ENCODE measurements around the gene ATP6V1F.
A peak's percentile ranks its signal among the peaks of the same experiment; 100 is the strongest.

Gene ATP6V1F

GRCh38 chr7:128841171-128841690 lies 21.4 kb upstream of the ATP6V1F start:
- Mint-ChIP-seq H3K27me3 (ENCODE audit: low read depth) (no peaks in the 10 kb centered on the region), H3K36me3 (ENCODE audit: low read depth) (no peaks in the 10 kb centered on the region), H3K27ac (no peak overlapping the region), H3K9me3 (no peaks in the 10 kb centered on the region), H3K4me1 (ENCODE audit: low read depth) (peaks cover 2% of the 10 kb centered on the region), H3K4me3 (no peak overlapping the region)

- H3K36me3 Mint-ChIP-seq (ENCODE audit: low read depth), result no peaks in the 10 kb centered on the region
- no peaks in the 10 kb centered on the region for H3K9me3 Mint-ChIP-seq
- no peak overlapping the region for H3K4me3 Mint-ChIP-seq
- H3K27me3 Mint-ChIP-seq (ENCODE audit: low read depth), result no peaks in the 10 kb centered on the region
- peaks cover 2% of the 10 kb centered on the region for H3K4me1 Mint-ChIP-seq (ENCODE audit: low read depth)
- H3K27ac Mint-ChIP-seq, result peak overlapping the region; percentile 26
These were observed 20.6 kb upstream of the ATP6V1F start for GRCh38 chr7:128841921-128842673.

- Mint-ChIP-seq H3K4me1 (ENCODE audit: low read depth) (peaks cover 2% of the 10 kb centered on the region), H3K27me3 (ENCODE audit: low read depth) (no peaks in the 10 kb centered on the region), H3K4me3 (no peak overlapping the region), H3K9me3 (no peaks in the 10 kb centered on the region), H3K27ac (no peak overlapping the region), H3K36me3 (ENCODE audit: low read depth) (no peaks in the 10 kb centered on the region)
These were observed 19.7 kb upstream of the ATP6V1F start for GRCh38 chr7:128842674-128843641.

DNA sequence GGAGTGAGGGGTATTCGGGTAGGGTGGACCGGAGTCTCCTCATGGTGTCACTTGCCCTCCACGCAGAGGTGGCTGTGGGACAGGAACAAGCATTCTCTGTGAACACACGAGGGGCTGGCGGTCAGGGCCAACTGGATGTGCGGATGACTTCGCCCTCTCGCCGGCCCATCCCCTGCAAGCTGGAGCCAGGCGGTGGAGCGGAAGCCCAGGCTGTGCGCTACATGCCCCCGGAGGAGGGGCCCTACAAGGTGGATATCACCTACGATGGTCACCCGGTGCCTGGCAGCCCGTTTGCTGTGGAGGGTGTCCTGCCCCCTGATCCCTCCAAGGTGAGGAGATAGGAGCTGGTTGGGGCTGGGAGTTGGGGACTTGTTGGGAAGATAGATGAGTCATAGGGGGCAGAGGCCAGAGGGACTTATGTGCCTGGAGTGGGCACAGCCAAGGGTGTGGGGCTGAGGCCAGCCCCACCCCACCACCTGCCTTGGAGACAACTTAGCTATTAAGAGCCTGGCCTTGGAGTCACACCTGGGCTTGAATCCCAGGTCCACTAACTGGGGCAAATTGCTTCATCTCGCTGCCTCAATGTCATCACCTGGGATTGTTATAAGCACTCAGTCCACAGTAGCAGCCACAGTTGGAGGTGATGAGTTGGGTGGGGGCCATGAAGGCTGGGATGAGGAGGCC lies 18.6 kb upstream of the ATP6V1F start:
- H3K36me3 Mint-ChIP-seq (ENCODE audit: low read depth), result no peaks in the 10 kb centered on the region

DNA sequence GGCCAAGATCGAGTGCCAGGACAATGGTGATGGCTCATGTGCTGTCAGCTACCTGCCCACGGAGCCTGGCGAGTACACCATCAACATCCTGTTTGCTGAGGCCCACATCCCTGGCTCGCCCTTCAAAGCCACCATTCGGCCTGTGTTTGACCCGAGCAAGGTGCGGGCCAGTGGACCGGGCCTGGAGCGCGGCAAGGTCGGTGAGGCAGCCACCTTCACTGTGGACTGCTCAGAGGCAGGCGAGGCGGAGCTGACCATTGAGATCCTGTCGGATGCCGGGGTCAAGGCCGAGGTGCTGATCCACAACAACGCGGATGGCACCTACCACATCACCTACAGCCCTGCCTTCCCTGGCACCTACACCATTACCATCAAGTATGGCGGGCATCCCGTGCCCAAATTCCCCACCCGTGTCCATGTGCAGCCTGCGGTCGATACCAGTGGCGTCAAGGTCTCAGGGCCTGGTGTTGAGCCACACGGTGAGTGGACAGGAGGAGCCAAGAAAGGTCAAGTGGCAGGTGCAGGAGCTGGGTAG lies 17.8 kb upstream of the ATP6V1F start:
- no peaks in the 10 kb centered on the region for H3K27me3 Mint-ChIP-seq (ENCODE audit: low read depth)
- no peaks in the 10 kb centered on the region for H3K36me3 Mint-ChIP-seq (ENCODE audit: low read depth)
- H3K4me1 Mint-ChIP-seq (ENCODE audit: low read depth), result peaks cover 2% of the 10 kb centered on the region
- H3K4me3 Mint-ChIP-seq, result no peak overlapping the region
- H3K27ac Mint-ChIP-seq, result no peak overlapping the region
- no peaks in the 10 kb centered on the region for H3K9me3 Mint-ChIP-seq

More for the DNA sequence above, 18.6 kb upstream of the ATP6V1F start:
- Mint-ChIP-seq H3K4me3 (no peak overlapping the region), H3K27me3 (ENCODE audit: low read depth) (no peaks in the 10 kb centered on the region), H3K9me3 (no peaks in the 10 kb centered on the region), H3K27ac (no peak overlapping the region), H3K4me1 (ENCODE audit: low read depth) (peaks cover 2% of the 10 kb centered on the region)

GRCh38 chr7:128845475-128845874 lies 17.2 kb upstream of the ATP6V1F start:
- H3K9me3 Mint-ChIP-seq, result no peaks in the 10 kb centered on the region
- no peak overlapping the region for H3K27ac Mint-ChIP-seq
- peaks cover 2% of the 10 kb centered on the region for H3K4me1 Mint-ChIP-seq (ENCODE audit: low read depth)
- no peaks in the 10 kb centered on the region for H3K27me3 Mint-ChIP-seq (ENCODE audit: low read depth)
- H3K4me3 Mint-ChIP-seq, result no peak overlapping the region
- no peaks in the 10 kb centered on the region for H3K36me3 Mint-ChIP-seq (ENCODE audit: low read depth)

GRCh38 chr7:128845987-128846386 lies 16.7 kb upstream of the ATP6V1F start:
- H3K4me3 Mint-ChIP-seq, result no peak overlapping the region
- H3K9me3 Mint-ChIP-seq, result no peaks in the 10 kb centered on the region
- peaks cover 2% of the 10 kb centered on the region for H3K4me1 Mint-ChIP-seq (ENCODE audit: low read depth)
- no peak overlapping the region for H3K27ac Mint-ChIP-seq
- no peaks in the 10 kb centered on the region for H3K27me3 Mint-ChIP-seq (ENCODE audit: low read depth)
- H3K36me3 Mint-ChIP-seq (ENCODE audit: low read depth), result no peaks in the 10 kb centered on the region

DNA sequence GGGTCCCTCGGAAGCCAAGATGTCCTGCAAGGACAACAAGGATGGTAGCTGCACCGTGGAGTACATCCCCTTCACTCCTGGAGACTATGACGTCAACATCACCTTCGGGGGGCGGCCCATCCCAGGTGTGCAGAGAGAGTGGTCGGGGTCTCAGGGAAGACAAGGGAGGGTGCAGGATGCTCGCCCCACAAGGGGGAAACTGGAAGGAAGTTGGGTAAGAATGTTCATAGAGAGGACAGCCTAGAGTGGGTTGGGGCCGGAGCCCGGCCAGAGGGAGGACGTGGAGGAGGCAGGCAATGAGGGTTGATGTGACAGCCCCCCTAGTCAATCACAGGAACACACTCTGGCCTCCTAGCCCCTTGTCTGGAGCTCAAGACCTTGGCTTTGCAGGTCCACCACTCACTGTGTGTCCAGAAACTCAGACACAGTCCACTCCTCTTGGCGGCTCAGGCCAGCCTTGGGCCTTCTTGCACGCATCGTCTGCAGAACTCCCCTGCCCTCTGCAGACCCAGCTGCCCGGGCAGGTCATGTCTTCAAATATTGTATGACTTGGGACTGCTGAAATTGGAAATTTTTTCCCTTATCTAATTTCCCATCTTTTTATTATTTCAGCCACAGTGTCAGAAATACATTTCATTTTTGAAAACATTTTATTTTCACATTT lies 15.7 kb upstream of the ATP6V1F start:
- H3K4me1 Mint-ChIP-seq (ENCODE audit: low read depth), result peaks cover 2% of the 10 kb centered on the region
- H3K4me3 Mint-ChIP-seq, result no peak overlapping the region
- H3K9me3 Mint-ChIP-seq, result no peaks in the 10 kb centered on the region
- H3K36me3 Mint-ChIP-seq (ENCODE audit: low read depth), result no peaks in the 10 kb centered on the region
- H3K27ac Mint-ChIP-seq, result no peak overlapping the region
- no peaks in the 10 kb centered on the region for H3K27me3 Mint-ChIP-seq (ENCODE audit: low read depth)

DNA sequence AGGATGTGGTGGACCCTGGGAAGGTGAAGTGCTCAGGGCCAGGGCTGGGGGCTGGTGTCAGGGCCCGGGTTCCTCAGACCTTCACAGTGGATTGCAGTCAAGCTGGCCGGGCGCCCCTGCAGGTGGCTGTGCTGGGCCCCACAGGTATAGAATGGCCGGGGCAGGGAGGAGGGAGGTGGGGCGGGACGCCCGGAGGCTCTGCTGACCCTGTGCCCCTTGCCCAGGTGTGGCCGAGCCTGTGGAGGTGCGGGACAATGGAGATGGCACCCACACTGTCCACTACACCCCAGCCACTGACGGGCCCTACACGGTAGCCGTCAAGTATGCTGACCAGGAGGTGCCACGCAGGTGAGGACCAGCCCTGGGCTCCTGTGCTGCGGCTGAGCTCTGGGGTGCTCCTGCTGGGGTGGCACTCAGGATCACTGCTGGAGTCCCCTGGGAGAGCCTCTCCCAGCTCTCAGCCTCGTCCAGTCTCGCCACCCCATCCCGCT lies 14.9 kb upstream of the ATP6V1F start:
- no peak overlapping the region for H3K4me3 Mint-ChIP-seq
- no peak overlapping the region for H3K27ac Mint-ChIP-seq
- H3K36me3 Mint-ChIP-seq (ENCODE audit: low read depth), result no peaks in the 10 kb centered on the region
- no peaks in the 10 kb centered on the region for H3K4me1 Mint-ChIP-seq (ENCODE audit: low read depth)
- H3K9me3 Mint-ChIP-seq, result no peaks in the 10 kb centered on the region
- H3K27me3 Mint-ChIP-seq (ENCODE audit: low read depth), result no peaks in the 10 kb centered on the region

- Mint-ChIP-seq H3K36me3 (ENCODE audit: low read depth) (no peaks in the 10 kb centered on the region), H3K27ac (no peak overlapping the region), H3K4me3 (no peak overlapping the region), H3K4me1 (ENCODE audit: low read depth) (no peaks in the 10 kb centered on the region), H3K9me3 (no peaks in the 10 kb centered on the region), H3K27me3 (ENCODE audit: low read depth) (no peaks in the 10 kb centered on the region)
These were observed 14.1 kb upstream of the ATP6V1F start for GRCh38 chr7:128848289-128849155.

GRCh38 chr7:128849156-128849515 lies 13.5 kb upstream of the ATP6V1F start:
- Mint-ChIP-seq H3K9me3 (no peaks in the 10 kb centered on the region), H3K4me1 (ENCODE audit: low read depth) (no peaks in the 10 kb centered on the region), H3K4me3 (no peak overlapping the region), H3K36me3 (ENCODE audit: low read depth) (no peaks in the 10 kb centered on the region), H3K27ac (no peak overlapping the region), H3K27me3 (ENCODE audit: low read depth) (no peaks in the 10 kb centered on the region)

GRCh38 chr7:128849804-128850490 lies 12.7 kb upstream of the ATP6V1F start:
- Mint-ChIP-seq H3K27me3 (ENCODE audit: low read depth) (no peaks in the 10 kb centered on the region), H3K4me1 (ENCODE audit: low read depth) (no peaks in the 10 kb centered on the region), H3K36me3 (ENCODE audit: low read depth) (no peaks in the 10 kb centered on the region), H3K9me3 (no peaks in the 10 kb centered on the region), H3K4me3 (no peak overlapping the region), H3K27ac (no peak overlapping the region)
